Stimulated activated effector memory CD8-positive, alpha-beta T cell treated with anti-CD3 and anti-CD28 coated beads, Interleukin-12 subunit alpha, Interleukin-12 subunit beta, amount 100 ng/mL, for 72 hours (primary cell): ENCODE measurements around the gene CD2BP2.

Experiments used
- ATAC-seq: fragments of 150-1000 bp; cut with Tn5 transposase; 2 replicates; pipeline ENCODE4 v1.10.0; 2021
- DNase-seq, 2 donors: peaks; one replicate each; pipeline ENCODE4 v3.0.0; 2021 to 2022; ENCODE audit warnings: low spot score in 2 of 2
- H3K27ac Mint-ChIP-seq: one replicate; pipeline ENCODE4 v1.8.0; 2022; ENCODE audit warnings: mild to moderate bottlenecking, mixed read lengths
- H3K36me3 Mint-ChIP-seq: one replicate; pipeline ENCODE4 v1.8.0; 2022; ENCODE audit warnings: mild to moderate bottlenecking, mixed read lengths
- H3K4me1 Mint-ChIP-seq: one replicate; pipeline ENCODE4 v1.8.0; 2022; ENCODE audit warnings: mixed read lengths
- H3K4me3 Mint-ChIP-seq: one replicate; pipeline ENCODE4 v1.8.0; 2022; ENCODE audit warnings: mild to moderate bottlenecking, mixed read lengths
- H3K9me3 Mint-ChIP-seq: one replicate; pipeline ENCODE4 v1.8.0; 2022; ENCODE audit warnings: mixed read lengths

CD2BP2 gene

GRCh38 chr16:30370456-30371247 lies 15.5 kb upstream of the CD2BP2 start, which contains the start of gene TBC1D10B:
Gene TBC1D10B, minus strand, starts transcription at chr16:30370494. Its CDS starts 311 bp downstream, at chr16:30370183.
- peak; percentile 89 for ATAC-seq
- peaks cover 45% of the 10 kb centered on the region for H3K36me3 Mint-ChIP-seq
- peak within 1 kb of the TSS; percentile 93 for H3K27ac Mint-ChIP-seq
- peak within 1 kb of the TSS; percentile 91 for H3K4me3 Mint-ChIP-seq
- H3K9me3 Mint-ChIP-seq: no peaks in the 10 kb centered on the region
- peaks cover 46% of the 10 kb centered on the region for H3K4me1 Mint-ChIP-seq
- DNase-seq: peak; percentile 88 to 99

- Mint-ChIP-seq H3K27ac (peak overlapping the region; percentile 93), H3K36me3 (peaks cover 52% of the 10 kb centered on the region), H3K4me3 (peak overlapping the region; percentile 91), H3K4me1 (peaks cover 52% of the 10 kb centered on the region), H3K9me3 (no peaks in the 10 kb centered on the region)
- ATAC-seq (peak; percentile 6), DNase-seq (no peak)
These were observed 14.9 kb upstream of the CD2BP2 start for GRCh38 chr16:30369938-30370455.

- Mint-ChIP-seq H3K36me3 (peaks cover 59% of the 10 kb centered on the region), H3K4me1 (peaks cover 52% of the 10 kb centered on the region), H3K4me3 (peak overlapping the region; percentile 91), H3K9me3 (no peaks in the 10 kb centered on the region), H3K27ac (peak overlapping the region; percentile 86)
- ATAC-seq (no peak), DNase-seq (peak in 1 of 2 donors; percentile 67)
These were observed 14.2 kb upstream of the CD2BP2 start for GRCh38 chr16:30369091-30369937.

GRCh38 chr16:30368792-30369090 lies 13.6 kb upstream of the CD2BP2 start:
- Mint-ChIP-seq H3K4me1 (peaks cover 52% of the 10 kb centered on the region), H3K36me3 (peaks cover 64% of the 10 kb centered on the region), H3K27ac (peak overlapping the region; percentile 86), H3K4me3 (peak overlapping the region; percentile 91), H3K9me3 (no peaks in the 10 kb centered on the region)
- ATAC-seq: no peak
- DNase-seq: no peak

GRCh38 chr16:30368122-30368791 lies 13.1 kb upstream of the CD2BP2 start:
- Mint-ChIP-seq H3K4me1 (peaks cover 52% of the 10 kb centered on the region), H3K9me3 (no peaks in the 10 kb centered on the region), H3K4me3 (peak overlapping the region; percentile 91), H3K27ac (peak overlapping the region; percentile 86), H3K36me3 (peaks cover 69% of the 10 kb centered on the region)
- DNase-seq (peak in 1 of 2 donors; percentile 54), ATAC-seq (no peak)

- H3K4me1 Mint-ChIP-seq: peaks cover 46% of the 10 kb centered on the region
- peaks cover 77% of the 10 kb centered on the region for H3K36me3 Mint-ChIP-seq
- no peak for ATAC-seq
These were observed 12.4 kb upstream of the CD2BP2 start for GRCh38 chr16:30367349-30368009.

GRCh38 chr16:30366511-30366910 lies 11.4 kb upstream of the CD2BP2 start:
- Mint-ChIP-seq H3K4me1 (peaks cover 38% of the 10 kb centered on the region), H3K36me3 (peaks cover 80% of the 10 kb centered on the region), H3K9me3 (no peaks in the 10 kb centered on the region), H3K27ac (peak overlapping the region; percentile 86), H3K4me3 (peak overlapping the region; percentile 91)
- DNase-seq: no peak
- no peak for ATAC-seq

More at GRCh38 chr16:30367349-30368009, 12.4 kb upstream of the CD2BP2 start:
- Mint-ChIP-seq H3K27ac (peak overlapping the region; percentile 86), H3K4me3 (peak overlapping the region; percentile 91), H3K9me3 (no peaks in the 10 kb centered on the region)
- DNase-seq: no peak

GRCh38 chr16:30365200-30365599 lies 10.1 kb upstream of the CD2BP2 start:
- peaks cover 85% of the 10 kb centered on the region for H3K36me3 Mint-ChIP-seq

GRCh38 chr16:30361180-30361579 lies 6.1 kb upstream of the CD2BP2 start:
- peaks cover 29% of the 10 kb centered on the region for H3K4me1 Mint-ChIP-seq
- H3K27ac Mint-ChIP-seq: peak overlapping the region; percentile 81
- DNase-seq (no peak), ATAC-seq (no peak)
- no peak overlapping the region for H3K4me3 Mint-ChIP-seq
- H3K36me3 Mint-ChIP-seq: peaks cover 83% of the 10 kb centered on the region
- no peaks in the 10 kb centered on the region for H3K9me3 Mint-ChIP-seq

More at GRCh38 chr16:30365200-30365599, 10.1 kb upstream of the CD2BP2 start:
- peak overlapping the region; percentile 60 for H3K27ac Mint-ChIP-seq
- ATAC-seq: no peak
- peaks cover 39% of the 10 kb centered on the region for H3K4me1 Mint-ChIP-seq
- DNase-seq: no peak
- no peak overlapping the region for H3K4me3 Mint-ChIP-seq
- no peaks in the 10 kb centered on the region for H3K9me3 Mint-ChIP-seq

- Mint-ChIP-seq H3K4me3 (no peak overlapping the region), H3K27ac (peak overlapping the region; percentile 81), H3K4me1 (peaks cover 35% of the 10 kb centered on the region), H3K36me3 (peaks cover 83% of the 10 kb centered on the region), H3K9me3 (no peaks in the 10 kb centered on the region)
- DNase-seq: no peak
- no peak for ATAC-seq
These were observed 4.7 kb upstream of the CD2BP2 start for GRCh38 chr16:30359871-30360170.

- Mint-ChIP-seq H3K36me3 (peaks cover 83% of the 10 kb centered on the region), H3K27ac (peak overlapping the region; percentile 34), H3K4me1 (peaks cover 40% of the 10 kb centered on the region), H3K4me3 (no peak overlapping the region), H3K9me3 (no peaks in the 10 kb centered on the region)
- DNase-seq: no peak
- ATAC-seq: no peak
These were observed 4.1 kb upstream of the CD2BP2 start for GRCh38 chr16:30358990-30359870.

- DNase-seq: no peak
- ATAC-seq: no peak
- H3K4me3 Mint-ChIP-seq: no peak overlapping the region
- H3K4me1 Mint-ChIP-seq: peaks cover 46% of the 10 kb centered on the region
- H3K9me3 Mint-ChIP-seq: no peaks in the 10 kb centered on the region
- peaks cover 83% of the 10 kb centered on the region for H3K36me3 Mint-ChIP-seq
- peak overlapping the region; percentile 34 for H3K27ac Mint-ChIP-seq
These were observed 3.4 kb upstream of the CD2BP2 start for GRCh38 chr16:30358577-30358936.

- Mint-ChIP-seq H3K9me3 (no peaks in the 10 kb centered on the region), H3K27ac (no peak overlapping the region), H3K4me3 (no peak overlapping the region), H3K4me1 (peaks cover 53% of the 10 kb centered on the region), H3K36me3 (peaks cover 83% of the 10 kb centered on the region)
- no peak for ATAC-seq
- DNase-seq: no peak
These were observed 2.8 kb upstream of the CD2BP2 start for GRCh38 chr16:30357715-30358576.
